HEK293 (cell line): ENCODE results near the gene VPS37C.
A peak's percentile ranks its signal among the peaks of the same experiment; 100 is the strongest.

Source experiments
- HOXD13 ChIP-seq: sonication (generic); formaldehyde crosslinking; IDR thresholded peaks from 2 replicates; pipeline ENCODE4 v1.8.0; 2022; ENCODE audit warnings: missing genetic modification reagents, borderline replicate concordance
- INSM2 ChIP-seq: fragments of 450-650 bp; formaldehyde crosslinking; IDR thresholded peaks from 2 replicates; pipeline ENCODE4 v1.5.1; 2016; ENCODE audit warnings: missing biosample characterization, missing genetic modification characterization
- KLF8 ChIP-seq: fragments of 450-650 bp; formaldehyde crosslinking; IDR thresholded peaks from 2 replicates; pipeline ENCODE4 v1.5.1; 2016; ENCODE audit warnings: missing biosample characterization, missing genetic modification characterization
- MEIS1 ChIP-seq: sonication (generic); formaldehyde crosslinking; IDR thresholded peaks from 2 replicates; pipeline ENCODE4 v1.8.1; 2022; ENCODE audit warnings: missing genetic modification reagents, mild to moderate bottlenecking, borderline replicate concordance
- SP2 ChIP-seq: fragments of 450-650 bp; formaldehyde crosslinking; IDR thresholded peaks from 2 replicates; pipeline ENCODE4 v1.5.1; 2016; ENCODE audit warnings: missing biosample characterization, missing genetic modification characterization
- SP3 ChIP-seq: fragments of 450-650 bp; formaldehyde crosslinking; IDR thresholded peaks from 2 replicates; pipeline ENCODE4 v1.5.1; 2016; ENCODE audit warnings: missing biosample characterization, missing genetic modification characterization
- YY1 ChIP-seq: fragments of 450-650 bp; formaldehyde crosslinking; IDR thresholded peaks from 2 replicates; pipeline ENCODE4 v1.5.1; 2018; ENCODE audit warnings: missing biosample characterization, missing genetic modification characterization
- ZBTB48 ChIP-seq: fragments of 450-650 bp; formaldehyde crosslinking; IDR thresholded peaks from 2 replicates; pipeline ENCODE4 v1.5.1; 2016; ENCODE audit warnings: missing biosample characterization, missing genetic modification characterization
- ZEB2 ChIP-seq: fragments of 450-650 bp; formaldehyde crosslinking; IDR thresholded peaks from 2 replicates; pipeline ENCODE4 v1.5.1; 2016; ENCODE audit warnings: missing biosample characterization, missing genetic modification characterization
- ZNF10 ChIP-seq: fragments of 450-650 bp; formaldehyde crosslinking; IDR thresholded peaks from 2 replicates; pipeline ENCODE4 v1.5.1; 2017; ENCODE audit warnings: missing biosample characterization, missing genetic modification characterization
- ZNF146 ChIP-seq: fragments of 450-650 bp; formaldehyde crosslinking; IDR thresholded peaks from 2 replicates; pipeline ENCODE4 v1.5.1; 2016; ENCODE audit warnings: missing biosample characterization, missing genetic modification characterization
- ZNF311 ChIP-seq: fragments of 450-650 bp; formaldehyde crosslinking; IDR thresholded peaks from 2 replicates; pipeline ENCODE4 v1.5.1; 2017; ENCODE audit warnings: missing biosample characterization, missing genetic modification characterization, borderline replicate concordance
- ZNF37A ChIP-seq: fragments of 450-650 bp; IDR thresholded peaks from 2 replicates; pipeline ENCODE4 v1.5.1; 2018; ENCODE audit warnings: missing biosample characterization, missing genetic modification characterization
- ZNF426 ChIP-seq: fragments of 450-650 bp; formaldehyde crosslinking; IDR thresholded peaks from 2 replicates; pipeline ENCODE4 v1.5.1; 2017; ENCODE audit warnings: missing biosample characterization, missing genetic modification characterization, mild to moderate bottlenecking, inconsistent platforms, moderate library complexity
- ZNF473 ChIP-seq: fragments of 450-650 bp; formaldehyde crosslinking; IDR thresholded peaks from 2 replicates; pipeline ENCODE4 v1.5.1; 2017; ENCODE audit warnings: missing biosample characterization, missing genetic modification characterization
- ZNF48 ChIP-seq: fragments of 450-650 bp; formaldehyde crosslinking; IDR thresholded peaks from 2 replicates; pipeline ENCODE4 v1.5.1; 2016; ENCODE audit warnings: missing biosample characterization, missing genetic modification characterization
- ZNF518A ChIP-seq: fragments of 450-650 bp; formaldehyde crosslinking; conservative IDR thresholded peaks from 2 replicates; pipeline ENCODE4 v1.5.1; 2016; ENCODE audit warnings: low read depth, missing biosample characterization, missing genetic modification characterization
- ZNF529 ChIP-seq: fragments of 450-650 bp; formaldehyde crosslinking; IDR thresholded peaks from 2 replicates; pipeline ENCODE4 v1.5.1; 2017; ENCODE audit warnings: missing genetic modification characterization, missing biosample characterization; ENCODE audit not compliant: insufficient replicate concordance
- ZNF530 ChIP-seq: fragments of 450-650 bp; formaldehyde crosslinking; IDR thresholded peaks from 2 replicates; pipeline ENCODE4 v1.5.1; 2016; ENCODE audit warnings: low read depth, missing biosample characterization, missing genetic modification characterization
- ZNF544 ChIP-seq: fragments of 450-650 bp; formaldehyde crosslinking; IDR thresholded peaks from 2 replicates; pipeline ENCODE4 v1.5.0; 2017; ENCODE audit warnings: missing biosample characterization, missing genetic modification characterization
- ZNF558 ChIP-seq: fragments of 450-650 bp; formaldehyde crosslinking; IDR thresholded peaks from 2 replicates; pipeline ENCODE4 v1.5.1; 2016; ENCODE audit warnings: missing biosample characterization, missing genetic modification characterization
- ZNF560 ChIP-seq: fragments of 450-650 bp; formaldehyde crosslinking; IDR thresholded peaks from 2 replicates; pipeline ENCODE4 v1.5.1; 2017; ENCODE audit warnings: missing biosample characterization, missing genetic modification characterization, borderline replicate concordance
- ZNF580 ChIP-seq: fragments of 450-650 bp; formaldehyde crosslinking; IDR thresholded peaks from 2 replicates; pipeline ENCODE4 v1.5.1; 2016; ENCODE audit warnings: missing biosample characterization, missing genetic modification characterization
- ZNF596 ChIP-seq: fragments of 450-650 bp; IDR thresholded peaks from 2 replicates; pipeline ENCODE4 v1.5.0; 2018; ENCODE audit warnings: missing biosample characterization, mild to moderate bottlenecking, missing genetic modification characterization, moderate library complexity
- ZNF639 ChIP-seq: fragments of 450-650 bp; formaldehyde crosslinking; IDR thresholded peaks from 2 replicates; pipeline ENCODE4 v1.5.1; 2016; ENCODE audit warnings: missing biosample characterization, missing genetic modification characterization
- ZSCAN18 ChIP-seq: fragments of 450-650 bp; formaldehyde crosslinking; IDR thresholded peaks from 2 replicates; pipeline ENCODE4 v1.5.1; 2016; ENCODE audit warnings: missing biosample characterization, missing genetic modification characterization
- ZXDB ChIP-seq: fragments of 450-650 bp; formaldehyde crosslinking; IDR thresholded peaks from 2 replicates; pipeline ENCODE4 v1.5.1; 2016; ENCODE audit warnings: missing biosample characterization, missing genetic modification characterization
- TF ChIP-seq, protein P1 (sequence below): fragments of 450-650 bp; formaldehyde crosslinking; IDR thresholded peaks from 2 replicates; pipeline ENCODE4 v1.5.1; 2016; ENCODE audit warnings: missing biosample characterization, missing genetic modification characterization

Gene VPS37C

GRCh38 chr11:61129639-61130523 lies 31.3 kb downstream of the VPS37C start (continued):
- TF ChIP-seq ZNF580 (tag by site-specific recombination) (no peak), ZEB2 (tag by site-specific recombination) (peak; percentile 51; the same call in 1 of the 2 replicates), ZNF473 (tag by site-specific recombination) (no peak), ZSCAN18 (tag by site-specific recombination) (no peak), ZNF10 (tag by site-specific recombination) (no peak), ZNF530 (tag by site-specific recombination) (no peak), ZNF596 (tag by site-specific recombination) (no peak), YY1 (tag by site-specific recombination) (no peak), ZNF426 (tag by site-specific recombination) (no peak), ZNF518A (tag by site-specific recombination) (no peak), SP3 (tag by site-specific recombination) (no peak), ZNF558 (tag by site-specific recombination) (no peak), SP2 (peak; percentile 17), MEIS1 (CRISPR knock-in tag) (no peak), ZBTB48 (tag by site-specific recombination) (0 out of 2 replicates have a peak, but pooled peaks have one; percentile 52), ZNF146 (tag by site-specific recombination) (no peak), ZXDB (tag by site-specific recombination) (0 out of 2 replicates have a peak, but pooled peaks have one; percentile 17), ZNF639 (tag by site-specific recombination) (peak; percentile 48), ZNF311 (tag by site-specific recombination) (no peak), ZNF48 (tag by site-specific recombination) (no peak), ZNF37A (tag by site-specific recombination) (no peak), ZNF529 (tag by site-specific recombination) (no peak), INSM2 (tag by site-specific recombination) (0 out of 2 replicates have a peak, but pooled peaks have one; percentile 32), HOXD13 (CRISPR knock-in tag) (no peak), KLF8 (tag by site-specific recombination) (no peak), ZNF560 (tag by site-specific recombination) (no peak), ZNF544 (tag by site-specific recombination) (no peak)
- TF ChIP-seq, protein P1, sequence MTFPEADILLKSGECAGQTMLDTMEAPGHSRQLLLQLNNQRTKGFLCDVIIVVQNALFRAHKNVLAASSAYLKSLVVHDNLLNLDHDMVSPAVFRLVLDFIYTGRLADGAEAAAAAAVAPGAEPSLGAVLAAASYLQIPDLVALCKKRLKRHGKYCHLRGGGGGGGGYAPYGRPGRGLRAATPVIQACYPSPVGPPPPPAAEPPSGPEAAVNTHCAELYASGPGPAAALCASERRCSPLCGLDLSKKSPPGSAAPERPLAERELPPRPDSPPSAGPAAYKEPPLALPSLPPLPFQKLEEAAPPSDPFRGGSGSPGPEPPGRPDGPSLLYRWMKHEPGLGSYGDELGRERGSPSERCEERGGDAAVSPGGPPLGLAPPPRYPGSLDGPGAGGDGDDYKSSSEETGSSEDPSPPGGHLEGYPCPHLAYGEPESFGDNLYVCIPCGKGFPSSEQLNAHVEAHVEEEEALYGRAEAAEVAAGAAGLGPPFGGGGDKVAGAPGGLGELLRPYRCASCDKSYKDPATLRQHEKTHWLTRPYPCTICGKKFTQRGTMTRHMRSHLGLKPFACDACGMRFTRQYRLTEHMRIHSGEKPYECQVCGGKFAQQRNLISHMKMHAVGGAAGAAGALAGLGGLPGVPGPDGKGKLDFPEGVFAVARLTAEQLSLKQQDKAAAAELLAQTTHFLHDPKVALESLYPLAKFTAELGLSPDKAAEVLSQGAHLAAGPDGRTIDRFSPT (tag by site-specific recombination), result no peak
